ENCODE measurements around the gene ANKRD34A. TPM values are rescaled to one million over a fixed set of nuclear protein-coding genes. Genes with fewer than 3 reads are reported as not detected.
A peak's percentile ranks its signal among the peaks of the same experiment; 100 is the strongest.

ANKRD34A gene
- total and polyA plus RNA-seq, 4 donors = 0.06 to 0.17 (median 0.13) TPM; not detected in 1

DNA sequence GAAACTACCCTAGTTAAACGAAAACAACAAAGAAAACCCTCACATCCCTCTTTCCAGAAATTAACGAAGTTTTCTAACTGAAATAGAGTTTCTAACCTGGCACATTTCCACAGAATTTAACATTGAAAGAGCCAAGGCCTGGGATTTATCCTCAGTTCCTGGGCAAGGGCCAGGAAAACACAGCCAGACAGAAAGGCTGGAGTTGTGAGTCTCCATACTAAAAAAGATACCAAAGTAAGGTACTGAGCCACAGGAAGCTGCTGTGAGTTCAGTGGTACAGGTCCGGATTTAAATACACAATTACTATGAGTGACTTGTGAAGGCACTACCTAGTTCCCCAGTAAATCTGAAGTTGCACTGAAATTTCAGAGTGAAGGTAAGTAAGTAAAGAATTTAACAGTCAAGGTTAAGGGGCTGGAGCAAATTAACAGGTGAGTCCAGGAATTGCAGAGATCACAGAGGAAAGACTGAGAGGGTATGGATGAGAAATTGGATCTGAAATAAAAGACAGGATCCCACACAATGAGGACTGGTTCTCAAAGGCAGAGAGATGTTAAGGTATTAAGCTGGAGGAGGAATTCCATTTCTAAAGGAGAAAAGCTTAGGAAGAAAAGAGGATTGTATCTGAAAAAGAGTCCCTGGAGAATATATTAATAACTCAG, 7.5 kb downstream of the ANKRD34A start:
- 7% methylated on average over 3 of the region's 3 CpGs for WGBS
- TF ChIP-seq RAD21 (IDR thresholded peaks at IDR 0.05) (no peak), EGR1 (IDR thresholded peaks at IDR 0.05; ENCODE audit: low read depth in 2 of 2) (no peak), FOXA1 (IDR thresholded peaks at IDR 0.05) (no peak), HNF4G (IDR thresholded peaks at IDR 0.05) (no peak), TAF1 (conservative IDR thresholded peaks at IDR 0.05) (no peak), SP1 (IDR thresholded peaks at IDR 0.05) (no peak), NR2F2 (IDR thresholded peaks at IDR 0.05) (no peak), RXRA (IDR thresholded peaks at IDR 0.05) (no peak), GABPA (IDR thresholded peaks at IDR 0.05 in 1 of 2, conservative IDR thresholded peaks at IDR 0.05 in 1 of 2) (no peak), JUND (IDR thresholded peaks at IDR 0.05) (no peak), YY1 (IDR thresholded peaks at IDR 0.05) (no peak)
- TF ChIP-seq, protein P1, sequence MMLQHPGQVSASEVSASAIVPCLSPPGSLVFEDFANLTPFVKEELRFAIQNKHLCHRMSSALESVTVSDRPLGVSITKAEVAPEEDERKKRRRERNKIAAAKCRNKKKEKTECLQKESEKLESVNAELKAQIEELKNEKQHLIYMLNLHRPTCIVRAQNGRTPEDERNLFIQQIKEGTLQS (IDR thresholded peaks at IDR 0.05) = no peak
- TF ChIP-seq, protein P2, sequence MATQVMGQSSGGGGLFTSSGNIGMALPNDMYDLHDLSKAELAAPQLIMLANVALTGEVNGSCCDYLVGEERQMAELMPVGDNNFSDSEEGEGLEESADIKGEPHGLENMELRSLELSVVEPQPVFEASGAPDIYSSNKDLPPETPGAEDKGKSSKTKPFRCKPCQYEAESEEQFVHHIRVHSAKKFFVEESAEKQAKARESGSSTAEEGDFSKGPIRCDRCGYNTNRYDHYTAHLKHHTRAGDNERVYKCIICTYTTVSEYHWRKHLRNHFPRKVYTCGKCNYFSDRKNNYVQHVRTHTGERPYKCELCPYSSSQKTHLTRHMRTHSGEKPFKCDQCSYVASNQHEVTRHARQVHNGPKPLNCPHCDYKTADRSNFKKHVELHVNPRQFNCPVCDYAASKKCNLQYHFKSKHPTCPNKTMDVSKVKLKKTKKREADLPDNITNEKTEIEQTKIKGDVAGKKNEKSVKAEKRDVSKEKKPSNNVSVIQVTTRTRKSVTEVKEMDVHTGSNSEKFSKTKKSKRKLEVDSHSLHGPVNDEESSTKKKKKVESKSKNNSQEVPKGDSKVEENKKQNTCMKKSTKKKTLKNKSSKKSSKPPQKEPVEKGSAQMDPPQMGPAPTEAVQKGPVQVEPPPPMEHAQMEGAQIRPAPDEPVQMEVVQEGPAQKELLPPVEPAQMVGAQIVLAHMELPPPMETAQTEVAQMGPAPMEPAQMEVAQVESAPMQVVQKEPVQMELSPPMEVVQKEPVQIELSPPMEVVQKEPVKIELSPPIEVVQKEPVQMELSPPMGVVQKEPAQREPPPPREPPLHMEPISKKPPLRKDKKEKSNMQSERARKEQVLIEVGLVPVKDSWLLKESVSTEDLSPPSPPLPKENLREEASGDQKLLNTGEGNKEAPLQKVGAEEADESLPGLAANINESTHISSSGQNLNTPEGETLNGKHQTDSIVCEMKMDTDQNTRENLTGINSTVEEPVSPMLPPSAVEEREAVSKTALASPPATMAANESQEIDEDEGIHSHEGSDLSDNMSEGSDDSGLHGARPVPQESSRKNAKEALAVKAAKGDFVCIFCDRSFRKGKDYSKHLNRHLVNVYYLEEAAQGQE (IDR thresholded peaks at IDR 0.05) = no peak
- TF ChIP-seq, protein P3, sequence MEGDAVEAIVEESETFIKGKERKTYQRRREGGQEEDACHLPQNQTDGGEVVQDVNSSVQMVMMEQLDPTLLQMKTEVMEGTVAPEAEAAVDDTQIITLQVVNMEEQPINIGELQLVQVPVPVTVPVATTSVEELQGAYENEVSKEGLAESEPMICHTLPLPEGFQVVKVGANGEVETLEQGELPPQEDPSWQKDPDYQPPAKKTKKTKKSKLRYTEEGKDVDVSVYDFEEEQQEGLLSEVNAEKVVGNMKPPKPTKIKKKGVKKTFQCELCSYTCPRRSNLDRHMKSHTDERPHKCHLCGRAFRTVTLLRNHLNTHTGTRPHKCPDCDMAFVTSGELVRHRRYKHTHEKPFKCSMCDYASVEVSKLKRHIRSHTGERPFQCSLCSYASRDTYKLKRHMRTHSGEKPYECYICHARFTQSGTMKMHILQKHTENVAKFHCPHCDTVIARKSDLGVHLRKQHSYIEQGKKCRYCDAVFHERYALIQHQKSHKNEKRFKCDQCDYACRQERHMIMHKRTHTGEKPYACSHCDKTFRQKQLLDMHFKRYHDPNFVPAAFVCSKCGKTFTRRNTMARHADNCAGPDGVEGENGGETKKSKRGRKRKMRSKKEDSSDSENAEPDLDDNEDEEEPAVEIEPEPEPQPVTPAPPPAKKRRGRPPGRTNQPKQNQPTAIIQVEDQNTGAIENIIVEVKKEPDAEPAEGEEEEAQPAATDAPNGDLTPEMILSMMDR (IDR thresholded peaks at IDR 0.05; ENCODE audit: low read depth, low read length, missing input control) = no peak
- TF ChIP-seq, protein P4, sequence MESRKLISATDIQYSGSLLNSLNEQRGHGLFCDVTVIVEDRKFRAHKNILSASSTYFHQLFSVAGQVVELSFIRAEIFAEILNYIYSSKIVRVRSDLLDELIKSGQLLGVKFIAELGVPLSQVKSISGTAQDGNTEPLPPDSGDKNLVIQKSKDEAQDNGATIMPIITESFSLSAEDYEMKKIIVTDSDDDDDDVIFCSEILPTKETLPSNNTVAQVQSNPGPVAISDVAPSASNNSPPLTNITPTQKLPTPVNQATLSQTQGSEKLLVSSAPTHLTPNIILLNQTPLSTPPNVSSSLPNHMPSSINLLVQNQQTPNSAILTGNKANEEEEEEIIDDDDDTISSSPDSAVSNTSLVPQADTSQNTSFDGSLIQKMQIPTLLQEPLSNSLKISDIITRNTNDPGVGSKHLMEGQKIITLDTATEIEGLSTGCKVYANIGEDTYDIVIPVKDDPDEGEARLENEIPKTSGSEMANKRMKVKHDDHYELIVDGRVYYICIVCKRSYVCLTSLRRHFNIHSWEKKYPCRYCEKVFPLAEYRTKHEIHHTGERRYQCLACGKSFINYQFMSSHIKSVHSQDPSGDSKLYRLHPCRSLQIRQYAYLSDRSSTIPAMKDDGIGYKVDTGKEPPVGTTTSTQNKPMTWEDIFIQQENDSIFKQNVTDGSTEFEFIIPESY (IDR thresholded peaks at IDR 0.05) = no peak
- TF ChIP-seq, protein P5, sequence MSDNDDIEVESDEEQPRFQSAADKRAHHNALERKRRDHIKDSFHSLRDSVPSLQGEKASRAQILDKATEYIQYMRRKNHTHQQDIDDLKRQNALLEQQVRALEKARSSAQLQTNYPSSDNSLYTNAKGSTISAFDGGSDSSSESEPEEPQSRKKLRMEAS (IDR thresholded peaks at IDR 0.05) = no peak
- Histone ChIP-seq H3K36me3 (ENCODE audit: control insufficient read depth in 4 of 4, insufficient read depth in 3 of 4, low read depth in 1 of 4, low read length in 3 of 4) (no peaks in the 10 kb centered on the region), H3K27me3 (ENCODE audit: control insufficient read depth in 4 of 4, insufficient read depth in 4 of 4, low read length in 3 of 4) (no peaks in the 10 kb centered on the region), H3K4me1 (ENCODE audit: control insufficient read depth in 4 of 4, insufficient read depth in 4 of 4, low read length in 3 of 4) (peaks cover 13 to 58% (median 49%) of the 10 kb centered on the region in 4 donors), H3K9me3 (ENCODE audit: control insufficient read depth in 4 of 4, low read length in 3 of 4) (no peaks in the 10 kb centered on the region), H3K27ac (ENCODE audit: low read depth in 1 of 2, low read length in 2 of 2) (peak overlapping the region; percentile 80 to 88), H3K4me3 (ENCODE audit: low read depth in 1 of 3, low read length in 3 of 3) (peak overlapping the region; percentile 49 to 86 (median 71)), H3K9ac (ENCODE audit: low read depth in 1 of 2, low read length in 2 of 2) (peak overlapping the region; percentile 81 to 91)
- no peak for DNase-seq (ENCODE audit: low spot score)

Measured in liver (tissue), 9 donors.